Hepatocyte (in vitro differentiated cells): Measurements from ENCODE around the gene GEMIN4. TPM values are rescaled to one million over a fixed set of nuclear protein-coding genes. Genes with fewer than 3 reads are reported as not detected.
A peak's percentile ranks its signal among the peaks of the same experiment; 100 is the strongest.
"Not testable (repeated sequence)": the region's sequence is repeated elsewhere in the genome, so short reads cannot be mapped to it uniquely, and the experiment has no call there.

Experiments used
- DNase-seq: peaks from one replicate; pipeline ENCODE4 v3.0.0-alpha.2; 2016; ENCODE audit warnings: low spot score
- H2AFZ ChIP-seq: fragments of 200-600 bp; sonication (generic); 2 replicates; pipeline ENCODE4 v1.6.0; 2016; ENCODE audit warnings: antibody characterized with exemption, mild to moderate bottlenecking
- H3K27ac ChIP-seq: fragments of 200-600 bp; sonication (generic); 2 replicates; pipeline ENCODE4 v1.5.1; 2016; ENCODE audit warnings: mild to moderate bottlenecking
- H3K27me3 ChIP-seq: fragments of 200-600 bp; sonication (generic); 2 replicates; pipeline ENCODE4 v1.6.1; 2016
- H3K36me3 ChIP-seq: fragments of 200-600 bp; sonication (generic); replicated peaks from 2 replicates; pipeline ENCODE4 v1.5.1; 2016; ENCODE audit warnings: low read depth; ENCODE audit not compliant: insufficient read depth
- H3K4me1 ChIP-seq: fragments of 200-600 bp; sonication (generic); 2 replicates; pipeline ENCODE4 v1.5.1; 2016; ENCODE audit warnings: mild to moderate bottlenecking, moderate library complexity; ENCODE audit not compliant: insufficient read depth
- H3K4me2 ChIP-seq: fragments of 200-600 bp; sonication (generic); 2 replicates; pipeline ENCODE4 v1.6.0; 2016
- H3K4me3 ChIP-seq: fragments of 200-600 bp; sonication (generic); 2 replicates; pipeline ENCODE4 v1.5.1; 2016; ENCODE audit warnings: mild to moderate bottlenecking
- H3K79me2 ChIP-seq: fragments of 200-600 bp; sonication (generic); 2 replicates; pipeline ENCODE4 v1.6.0; 2017; ENCODE audit warnings: mild to moderate bottlenecking
- H3K9me2 ChIP-seq: fragments of 200-600 bp; sonication (generic); replicated peaks from 2 replicates; pipeline ENCODE4 v1.6.0; 2017; ENCODE audit warnings: mild to moderate bottlenecking; ENCODE audit not compliant: insufficient read depth
- H3K9me3 ChIP-seq: fragments of 200-600 bp; sonication (generic); 2 replicates; pipeline ENCODE4 v1.5.1; 2016; ENCODE audit warnings: low read depth, mild to moderate bottlenecking
- H4K20me1 ChIP-seq: fragments of 200-600 bp; sonication (generic); 2 replicates; pipeline ENCODE4 v1.6.0; 2016; ENCODE audit warnings: mild to moderate bottlenecking; ENCODE audit not compliant: insufficient read depth, poor library complexity, severe bottlenecking
- EZH2 ChIP-seq: fragments of 200-600 bp; sonication (generic); IDR thresholded peaks from 2 replicates; pipeline ENCODE4 v1.6.1; 2016; ENCODE audit warnings: antibody characterized with exemption, mild to moderate bottlenecking, borderline replicate concordance
- EZH2phosphoT487 ChIP-seq: fragments of 200-600 bp; sonication (generic); IDR thresholded peaks from one replicate; pipeline ENCODE4 v1.6.1; 2018; ENCODE audit warnings: antibody characterized with exemption, mild to moderate bottlenecking, low read depth, moderate library complexity; ENCODE audit not compliant: unreplicated experiment, severe bottlenecking
- whole genome bisulfite sequencing: methylation state at CpG from one replicate; pipeline ENCODE4 v1.1.6; 2016; ENCODE audit warnings: low lambda C conversion rate; ENCODE audit errors: missing lambda C conversion rate; 5-methylcytosine and 5-hydroxymethylcytosine counted together
- polyA plus RNA-seq: library from polyadenylated mRNA; unstranded; fragments of >200 nt; fragmentation: Nextera tagmentation; extraction: Ambion mirVana; gene quantifications from 2 replicates; pipeline ENCODE4 v1.2.1, GENCODE V29; 2016
- total RNA-seq: library from RNA; depleted of rRNA; stranded (reverse); fragments of >200 nt; gene quantifications from 2 replicates; pipeline ENCODE4 v1.2.3, GENCODE V29; 2014
- TF ChIP-seq, protein P1 (sequence below): fragments of 200-600 bp; sonication (generic); IDR thresholded peaks from 2 replicates; pipeline ENCODE4 v1.5.1; 2016; ENCODE audit warnings: antibody characterized with exemption, mild to moderate bottlenecking; ENCODE audit not compliant: poor library complexity

The GEMIN4 gene
- total and polyA plus RNA-seq, 2 experiments from 2014 or later: 12.0 to 12.8 TPM

GRCh38 chr17:760371-760770 is 8.3 kb upstream of the GEMIN4 start:
- H3K27me3 ChIP-seq: no peaks in the 10 kb centered on the region
- no peaks in the 10 kb centered on the region for H3K9me2 ChIP-seq
- H3K4me1 ChIP-seq: peaks cover 6% of the 10 kb centered on the region
- H2AFZ ChIP-seq: no peak overlapping the region
- TF ChIP-seq EZH2 (no peak), EZH2phosphoT487 (no peak)
- TF ChIP-seq, protein P1, sequence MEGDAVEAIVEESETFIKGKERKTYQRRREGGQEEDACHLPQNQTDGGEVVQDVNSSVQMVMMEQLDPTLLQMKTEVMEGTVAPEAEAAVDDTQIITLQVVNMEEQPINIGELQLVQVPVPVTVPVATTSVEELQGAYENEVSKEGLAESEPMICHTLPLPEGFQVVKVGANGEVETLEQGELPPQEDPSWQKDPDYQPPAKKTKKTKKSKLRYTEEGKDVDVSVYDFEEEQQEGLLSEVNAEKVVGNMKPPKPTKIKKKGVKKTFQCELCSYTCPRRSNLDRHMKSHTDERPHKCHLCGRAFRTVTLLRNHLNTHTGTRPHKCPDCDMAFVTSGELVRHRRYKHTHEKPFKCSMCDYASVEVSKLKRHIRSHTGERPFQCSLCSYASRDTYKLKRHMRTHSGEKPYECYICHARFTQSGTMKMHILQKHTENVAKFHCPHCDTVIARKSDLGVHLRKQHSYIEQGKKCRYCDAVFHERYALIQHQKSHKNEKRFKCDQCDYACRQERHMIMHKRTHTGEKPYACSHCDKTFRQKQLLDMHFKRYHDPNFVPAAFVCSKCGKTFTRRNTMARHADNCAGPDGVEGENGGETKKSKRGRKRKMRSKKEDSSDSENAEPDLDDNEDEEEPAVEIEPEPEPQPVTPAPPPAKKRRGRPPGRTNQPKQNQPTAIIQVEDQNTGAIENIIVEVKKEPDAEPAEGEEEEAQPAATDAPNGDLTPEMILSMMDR: no peak
- no peak overlapping the region for H3K4me3 ChIP-seq
- no peak overlapping the region for H3K4me2 ChIP-seq
- H3K9me3 ChIP-seq: no peaks in the 10 kb centered on the region
- DNase-seq: no peak
- H4K20me1 ChIP-seq: no peaks in the 10 kb centered on the region
- WGBS: 95% methylated on average over 9 of the region's 9 CpGs
- H3K27ac ChIP-seq: no peak overlapping the region
- H3K36me3 ChIP-seq: no peaks in the 10 kb centered on the region
- H3K79me2 ChIP-seq: no peaks in the 10 kb centered on the region

DNA sequence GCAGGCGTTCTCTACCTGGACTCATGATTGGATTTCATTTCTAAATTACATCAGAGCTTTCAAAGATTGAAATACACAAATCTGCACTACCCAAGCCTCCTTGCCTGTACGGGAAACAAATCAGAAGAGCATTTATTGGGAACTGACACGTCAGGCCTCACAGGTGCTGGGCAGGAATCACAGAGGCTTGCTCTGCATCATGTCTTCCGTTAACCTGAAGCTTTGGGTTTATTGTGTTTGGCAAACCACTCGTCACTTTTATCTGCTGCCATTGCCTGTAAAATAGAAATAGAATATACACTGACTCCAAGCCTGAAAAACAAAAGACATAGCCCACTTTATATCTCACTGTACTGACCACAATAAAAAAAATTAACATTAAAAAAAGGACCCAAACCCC is 7.9 kb upstream of the GEMIN4 start:
- no peaks in the 10 kb centered on the region for H3K9me2 ChIP-seq
- no peak overlapping the region for H2AFZ ChIP-seq
- H3K27ac ChIP-seq: no peak overlapping the region
- peaks cover 6% of the 10 kb centered on the region for H3K4me1 ChIP-seq
- H3K4me3 ChIP-seq: no peak overlapping the region
- WGBS: 88% methylated on average over 5 of the region's 5 CpGs
- no peaks in the 10 kb centered on the region for H4K20me1 ChIP-seq
- no peaks in the 10 kb centered on the region for H3K79me2 ChIP-seq
- no peaks in the 10 kb centered on the region for H3K9me3 ChIP-seq
- no peak for DNase-seq
- no peaks in the 10 kb centered on the region for H3K36me3 ChIP-seq
- H3K27me3 ChIP-seq: no peaks in the 10 kb centered on the region
- no peak overlapping the region for H3K4me2 ChIP-seq
- no peak for TF ChIP-seq EZH2
- TF ChIP-seq EZH2phosphoT487: no peak
- TF ChIP-seq, protein P1: no peak

- not testable (repeated sequence) for H3K27me3 ChIP-seq, H3K79me2 ChIP-seq, H3K9me2 ChIP-seq, H3K9me3 ChIP-seq, DNase-seq, H3K36me3 ChIP-seq, H3K4me1 ChIP-seq, H2AFZ ChIP-seq, H3K4me3 ChIP-seq, H4K20me1 ChIP-seq
- H3K27ac ChIP-seq: peak overlapping the region; percentile 89
- WGBS: 39% methylated on average over 15 of the region's 15 CpGs
- peak overlapping the region; percentile 53 for H3K4me2 ChIP-seq
Observed at GRCh38 chr17:756010-756567, 4.0 kb upstream of the GEMIN4 start.

DNA sequence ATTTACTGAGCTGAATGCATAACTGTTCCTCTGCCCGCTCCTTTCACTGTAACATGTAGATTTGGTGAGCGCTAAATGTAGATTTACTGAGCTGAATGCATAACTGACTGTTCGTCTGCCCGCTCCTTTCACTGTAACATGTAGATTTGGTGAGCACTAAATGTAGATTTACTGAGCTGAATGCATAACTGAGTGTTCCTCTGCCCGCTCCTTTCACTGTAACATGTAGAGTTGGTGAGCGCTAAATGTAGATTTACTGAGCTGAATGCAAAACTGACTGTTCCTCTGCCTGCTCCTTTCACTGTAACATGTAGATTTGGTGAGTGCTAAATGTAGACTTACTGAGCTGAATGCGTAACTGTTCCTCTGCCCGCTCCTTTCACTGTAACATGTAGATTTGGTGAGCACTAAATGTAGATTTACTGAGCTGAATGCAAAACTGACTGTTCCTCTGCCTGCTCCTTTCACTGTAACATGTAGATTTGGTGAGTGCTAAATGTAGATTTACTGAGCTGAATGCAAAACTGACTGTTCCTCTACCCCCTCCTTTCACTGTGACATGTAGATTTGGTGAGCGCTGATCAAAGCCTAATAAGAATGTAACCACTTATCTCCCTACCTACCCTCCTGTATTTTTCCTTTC is 3.4 kb upstream of the GEMIN4 start:
- H3K9me3 ChIP-seq, H4K20me1 ChIP-seq, H3K36me3 ChIP-seq, DNase-seq, H3K9me2 ChIP-seq, H3K4me3 ChIP-seq, H2AFZ ChIP-seq, H3K27me3 ChIP-seq: not testable (repeated sequence)
- Histone ChIP-seq H3K27ac (peak overlapping the region; percentile 89), H3K79me2 (peaks cover 15% of the 10 kb centered on the region), H3K4me1 (peaks cover 13% of the 10 kb centered on the region), H3K4me2 (peak overlapping the region; percentile 53)
- WGBS: 95% methylated on average over 9 of the region's 9 CpGs
